Measurements from ENCODE around the gene ARHGEF11.

ARHGEF11 gene

DNA sequence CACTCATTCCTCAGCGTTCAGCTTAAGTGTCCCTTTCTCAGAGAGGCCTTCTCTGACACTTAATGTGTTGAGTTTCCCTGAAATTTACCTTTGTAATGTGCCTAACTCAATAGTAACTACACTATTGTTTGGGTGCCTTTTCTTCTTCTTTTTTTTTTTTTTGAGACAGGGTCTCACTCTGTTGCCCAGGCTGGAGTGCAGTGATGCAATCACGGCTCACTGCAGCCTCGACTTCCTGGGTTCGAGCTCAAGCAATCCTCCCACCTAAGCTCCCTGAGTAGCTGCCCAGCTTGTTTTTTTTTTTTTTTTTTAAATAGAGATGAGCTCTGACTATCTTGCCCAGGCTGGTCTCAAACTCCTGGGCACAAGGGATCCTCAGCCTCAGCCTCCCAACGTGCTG is 50.1 kb downstream of the ARHGEF11 start:
- H3K79me2 ChIP-seq (ENCODE audit: insufficient read depth, low read length), result no peaks in the 10 kb centered on the region
- H3K4me3 ChIP-seq (ENCODE audit: low read depth in 1 of 2, low read length in 2 of 2), result no peak overlapping the region
- ATAC-seq (ENCODE audit: insufficient read depth, low read depth) (no peak), DNase-seq (no peak)
- no peak overlapping the region for H3K4me2 ChIP-seq (ENCODE audit: insufficient read depth, low read length)
- no peak overlapping the region for H2AFZ ChIP-seq (ENCODE audit: low read depth, low read length)
- TF ChIP-seq EZH2 (IDR thresholded peaks at IDR 0.05; ENCODE audit: borderline replicate concordance, low read depth, low read length, severe bottlenecking), result no peak
- TF ChIP-seq, protein P1, sequence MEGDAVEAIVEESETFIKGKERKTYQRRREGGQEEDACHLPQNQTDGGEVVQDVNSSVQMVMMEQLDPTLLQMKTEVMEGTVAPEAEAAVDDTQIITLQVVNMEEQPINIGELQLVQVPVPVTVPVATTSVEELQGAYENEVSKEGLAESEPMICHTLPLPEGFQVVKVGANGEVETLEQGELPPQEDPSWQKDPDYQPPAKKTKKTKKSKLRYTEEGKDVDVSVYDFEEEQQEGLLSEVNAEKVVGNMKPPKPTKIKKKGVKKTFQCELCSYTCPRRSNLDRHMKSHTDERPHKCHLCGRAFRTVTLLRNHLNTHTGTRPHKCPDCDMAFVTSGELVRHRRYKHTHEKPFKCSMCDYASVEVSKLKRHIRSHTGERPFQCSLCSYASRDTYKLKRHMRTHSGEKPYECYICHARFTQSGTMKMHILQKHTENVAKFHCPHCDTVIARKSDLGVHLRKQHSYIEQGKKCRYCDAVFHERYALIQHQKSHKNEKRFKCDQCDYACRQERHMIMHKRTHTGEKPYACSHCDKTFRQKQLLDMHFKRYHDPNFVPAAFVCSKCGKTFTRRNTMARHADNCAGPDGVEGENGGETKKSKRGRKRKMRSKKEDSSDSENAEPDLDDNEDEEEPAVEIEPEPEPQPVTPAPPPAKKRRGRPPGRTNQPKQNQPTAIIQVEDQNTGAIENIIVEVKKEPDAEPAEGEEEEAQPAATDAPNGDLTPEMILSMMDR (IDR thresholded peaks at IDR 0.05; ENCODE audit: borderline replicate concordance, extremely low read depth, low read length, poor library complexity, severe bottlenecking), result no peak
- H3K27me3 ChIP-seq (ENCODE audit: insufficient read depth, low read length, poor library complexity), result no peaks in the 10 kb centered on the region
- H3K9me3 ChIP-seq (ENCODE audit: insufficient read depth, low read length, severe bottlenecking), result no peaks in the 10 kb centered on the region
- no peak overlapping the region for H3K9ac ChIP-seq (ENCODE audit: low read depth, low read length)
- no peaks in the 10 kb centered on the region for H3K4me1 ChIP-seq (ENCODE audit: insufficient read depth, low read length)
- no peaks in the 10 kb centered on the region for H3K36me3 ChIP-seq (ENCODE audit: insufficient read depth, low read length)
- H4K20me1 ChIP-seq (ENCODE audit: insufficient read depth, low read length), result no peaks in the 10 kb centered on the region
- H3K27ac ChIP-seq (ENCODE audit: low read length), result no peak overlapping the region

DNA sequence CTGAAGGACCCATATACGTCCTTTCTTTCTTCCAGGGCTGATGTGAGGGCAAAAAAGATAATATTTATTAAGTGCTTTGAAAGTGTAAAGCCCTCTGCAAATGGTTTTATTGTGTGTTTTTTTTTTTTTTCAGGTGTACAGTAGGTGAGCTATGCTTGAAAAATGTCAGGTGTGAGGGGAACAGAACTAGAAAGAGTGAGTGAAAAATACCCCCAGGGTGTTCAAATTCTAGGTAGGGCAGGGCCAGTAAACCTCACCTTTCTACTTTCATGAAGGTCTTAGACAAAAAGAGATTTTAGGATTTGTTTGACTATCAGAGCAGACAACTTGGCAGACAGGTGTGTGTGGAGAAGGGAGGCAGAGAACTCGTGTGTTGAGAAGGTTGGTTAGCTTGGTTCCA is 51.3 kb downstream of the ARHGEF11 start:
- Histone ChIP-seq H3K4me2 (ENCODE audit: insufficient read depth, low read length) (no peak overlapping the region), H4K20me1 (ENCODE audit: insufficient read depth, low read length) (no peaks in the 10 kb centered on the region), H3K4me1 (ENCODE audit: insufficient read depth, low read length) (no peaks in the 10 kb centered on the region), H3K27ac (ENCODE audit: low read length) (no peak overlapping the region), H3K4me3 (ENCODE audit: low read depth in 1 of 2, low read length in 2 of 2) (no peak overlapping the region), H3K9me3 (ENCODE audit: insufficient read depth, low read length, severe bottlenecking) (no peaks in the 10 kb centered on the region), H3K9ac (ENCODE audit: low read depth, low read length) (no peak overlapping the region), H3K36me3 (ENCODE audit: insufficient read depth, low read length) (no peaks in the 10 kb centered on the region), H3K27me3 (ENCODE audit: insufficient read depth, low read length, poor library complexity) (no peaks in the 10 kb centered on the region), H2AFZ (ENCODE audit: low read depth, low read length) (no peak overlapping the region), H3K79me2 (ENCODE audit: insufficient read depth, low read length) (no peaks in the 10 kb centered on the region)
- TF ChIP-seq, protein P1 (IDR thresholded peaks at IDR 0.05; ENCODE audit: borderline replicate concordance, extremely low read depth, low read length, poor library complexity, severe bottlenecking), result no peak
- no peak for TF ChIP-seq EZH2 (IDR thresholded peaks at IDR 0.05; ENCODE audit: borderline replicate concordance, low read depth, low read length, severe bottlenecking)
- no peak for ATAC-seq (ENCODE audit: insufficient read depth, low read depth)
- DNase-seq, result no peak

DNA sequence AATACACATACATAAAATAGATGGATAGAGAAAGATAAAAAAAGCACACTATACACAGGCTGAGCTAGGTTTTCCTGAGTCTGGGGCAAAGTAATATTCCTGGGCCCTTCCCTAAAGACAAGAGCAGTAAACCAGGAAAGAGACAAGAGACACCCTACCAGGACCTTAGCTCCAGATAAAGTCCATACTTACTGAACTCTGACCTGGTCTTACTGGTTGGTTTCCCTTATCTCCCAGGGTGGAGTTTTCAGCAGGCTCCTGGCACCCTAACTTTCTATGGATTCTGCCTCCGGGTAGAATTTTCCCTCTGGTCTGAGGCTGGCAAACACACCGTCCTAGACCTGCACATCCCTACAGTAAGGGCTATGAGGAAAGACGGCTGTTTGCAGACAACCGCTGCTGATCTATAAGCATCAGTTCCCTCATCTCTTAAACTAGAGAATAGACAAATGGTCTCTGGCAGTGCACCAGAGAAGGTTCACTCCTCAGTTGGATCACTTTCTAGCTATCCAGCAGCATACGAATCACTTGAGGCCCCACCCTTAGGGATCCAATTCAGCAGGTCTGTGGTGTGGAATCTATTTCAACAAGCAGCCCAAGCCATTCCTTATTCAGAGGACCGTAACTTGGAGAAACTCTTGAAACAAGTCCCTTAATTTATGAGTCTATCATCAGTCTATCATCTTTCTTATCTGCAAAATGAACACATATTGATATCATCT is 52.0 kb downstream of the ARHGEF11 start:
- Histone ChIP-seq H3K27me3 (ENCODE audit: insufficient read depth, low read length, poor library complexity) (no peaks in the 10 kb centered on the region), H3K9ac (ENCODE audit: low read depth, low read length) (no peak overlapping the region), H2AFZ (ENCODE audit: low read depth, low read length) (no peak overlapping the region), H3K4me1 (ENCODE audit: insufficient read depth, low read length) (no peaks in the 10 kb centered on the region), H3K4me2 (ENCODE audit: insufficient read depth, low read length) (no peak overlapping the region), H3K27ac (ENCODE audit: low read length) (no peak overlapping the region), H4K20me1 (ENCODE audit: insufficient read depth, low read length) (no peaks in the 10 kb centered on the region), H3K4me3 (ENCODE audit: low read depth in 1 of 2, low read length in 2 of 2) (no peak overlapping the region), H3K9me3 (ENCODE audit: insufficient read depth, low read length, severe bottlenecking) (no peaks in the 10 kb centered on the region), H3K36me3 (ENCODE audit: insufficient read depth, low read length) (no peaks in the 10 kb centered on the region), H3K79me2 (ENCODE audit: insufficient read depth, low read length) (no peaks in the 10 kb centered on the region)
- ATAC-seq (ENCODE audit: insufficient read depth, low read depth) (no peak), DNase-seq (no peak)
- TF ChIP-seq, protein P1 (IDR thresholded peaks at IDR 0.05; ENCODE audit: borderline replicate concordance, extremely low read depth, low read length, poor library complexity, severe bottlenecking), result no peak
- no peak for TF ChIP-seq EZH2 (IDR thresholded peaks at IDR 0.05; ENCODE audit: borderline replicate concordance, low read depth, low read length, severe bottlenecking)

All from DND-41 (cell line).